GM18868 (cell line): Measurements from ENCODE around the gene ZNF292.
"Not testable (repeated sequence)": the region's sequence is repeated elsewhere in the genome, so short reads cannot be mapped to it uniquely, and the experiment has no call there.

Experiments
- ATAC-seq: cut with Tn5 transposase; IDR thresholded peaks from one replicate; pipeline ENCODE4 v1.9.1; 2021; ENCODE audit warnings: mild to moderate bottlenecking, moderate library complexity; ENCODE audit not compliant: unreplicated experiment

Gene ZNF292

GRCh38 chr6:87157596-87157995, 2.2 kb downstream of the ZNF292 start:
- ATAC-seq: not testable (repeated sequence)

- no peak for ATAC-seq
These were observed 5.9 kb downstream of the ZNF292 start for GRCh38 chr6:87161299-87161698.

- ATAC-seq: peak; percentile 41
These were observed 8.6 kb downstream of the ZNF292 start for GRCh38 chr6:87164004-87164403.

- peak; percentile 11 for ATAC-seq
These were observed 9.1 kb downstream of the ZNF292 start for GRCh38 chr6:87164506-87164905.

GRCh38 chr6:87165185-87165584, 9.8 kb downstream of the ZNF292 start:
- ATAC-seq: no peak

- ATAC-seq: no peak
These were observed 16.7 kb downstream of the ZNF292 start for GRCh38 chr6:87171938-87172633.

- ATAC-seq: peak; percentile 51
These were observed 18.8 kb downstream of the ZNF292 start for GRCh38 chr6:87174078-87174579.

- no peak for ATAC-seq
These were observed 21.1 kb downstream of the ZNF292 start for GRCh38 chr6:87176493-87176892.

- ATAC-seq: no peak
These were observed 24.9 kb downstream of the ZNF292 start for GRCh38 chr6:87180105-87180728.

GRCh38 chr6:87181903-87182302, 26.5 kb downstream of the ZNF292 start:
- ATAC-seq: no peak

GRCh38 chr6:87182321-87182720, 27.0 kb downstream of the ZNF292 start:
- ATAC-seq: peak; percentile 78

- peak; percentile 30 for ATAC-seq
These were observed 27.6 kb downstream of the ZNF292 start for GRCh38 chr6:87182940-87183339.

- no peak for ATAC-seq
These were observed 28.3 kb downstream of the ZNF292 start for GRCh38 chr6:87183687-87184086.

- ATAC-seq: no peak
These were observed 29.4 kb downstream of the ZNF292 start for GRCh38 chr6:87184762-87185250.

GRCh38 chr6:87196275-87196842, 41.0 kb downstream of the ZNF292 start:
- ATAC-seq: no peak

- ATAC-seq: peak; percentile 81
These were observed 42.2 kb downstream of the ZNF292 start for GRCh38 chr6:87197547-87197946.

GRCh38 chr6:87198022-87198810, 42.9 kb downstream of the ZNF292 start:
- ATAC-seq: not testable (repeated sequence)

- no peak for ATAC-seq
These were observed 44.4 kb downstream of the ZNF292 start for GRCh38 chr6:87199787-87200186.

- ATAC-seq: no peak
These were observed 45.3 kb downstream of the ZNF292 start for GRCh38 chr6:87200469-87201175.

- no peak for ATAC-seq
These were observed 48.2 kb downstream of the ZNF292 start for GRCh38 chr6:87203448-87204023.
